IMR-90 (cell line): Measurements from ENCODE around the gene LCE3B.

ENCODE experiments used
- CTCF ChIP-seq: conservative IDR thresholded peaks from 2 replicates; pipeline ENCODE4 v1.5.1; 2012; ENCODE audit warnings: mild to moderate bottlenecking, low read depth, low read length, improper control_type of control experiment
- MAFK ChIP-seq: IDR thresholded peaks from 2 replicates; pipeline ENCODE4 v1.6.1; 2012; ENCODE audit warnings: low read depth, low read length, improper control_type of control experiment
- MXI1 ChIP-seq: IDR thresholded peaks from 2 replicates; pipeline ENCODE4 v1.6.1; 2012; ENCODE audit warnings: low read depth, mild to moderate bottlenecking, low read length, moderate library complexity, borderline replicate concordance
- POLR2A ChIP-seq: IDR thresholded peaks from 2 replicates; pipeline ENCODE4 v1.6.1; 2012; ENCODE audit warnings: mild to moderate bottlenecking, low read depth, low read length
- RAD21 ChIP-seq: IDR thresholded peaks from 2 replicates; pipeline ENCODE4 v1.6.1; 2012; ENCODE audit warnings: low read length, improper control_type of control experiment
- TF ChIP-seq, protein P1 (sequence below): fragments of 150-350 bp; IDR thresholded peaks from 2 replicates; pipeline ENCODE4 v1.6.1; 2017; ENCODE audit warnings: mild to moderate bottlenecking, antibody characterized with exemption, low read length, low read depth

DNA sequence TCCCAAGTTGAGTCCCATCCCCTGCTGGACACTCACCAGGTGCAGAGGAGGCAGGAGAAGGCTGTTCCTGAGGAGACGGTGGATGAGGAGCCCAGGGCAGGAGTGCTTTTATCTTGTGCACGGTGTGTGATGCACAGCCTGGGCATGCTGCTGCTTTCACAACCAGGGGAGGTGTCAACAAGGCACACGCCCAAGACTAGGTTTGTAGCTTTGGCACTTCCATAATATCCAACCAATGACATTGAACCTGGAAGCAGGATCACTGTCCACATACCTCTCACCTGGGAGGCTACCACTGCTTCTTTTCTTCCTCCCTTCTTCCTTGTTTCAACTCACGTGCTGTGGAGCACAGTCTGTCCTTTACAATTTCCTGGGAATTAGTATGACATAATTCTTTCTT lies 33.2 kb upstream of the LCE3B start, which contains the start of gene LCE3D:
- TF ChIP-seq CTCF = no peak
- TF ChIP-seq, protein P1, sequence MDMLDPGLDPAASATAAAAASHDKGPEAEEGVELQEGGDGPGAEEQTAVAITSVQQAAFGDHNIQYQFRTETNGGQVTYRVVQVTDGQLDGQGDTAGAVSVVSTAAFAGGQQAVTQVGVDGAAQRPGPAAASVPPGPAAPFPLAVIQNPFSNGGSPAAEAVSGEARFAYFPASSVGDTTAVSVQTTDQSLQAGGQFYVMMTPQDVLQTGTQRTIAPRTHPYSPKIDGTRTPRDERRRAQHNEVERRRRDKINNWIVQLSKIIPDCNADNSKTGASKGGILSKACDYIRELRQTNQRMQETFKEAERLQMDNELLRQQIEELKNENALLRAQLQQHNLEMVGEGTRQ = no peak
- TF ChIP-seq RAD21 = no peak
- no peak for TF ChIP-seq POLR2A
- no peak for TF ChIP-seq MXI1
- TF ChIP-seq MAFK = no peak
